ENCODE measurements around the gene THADA. TPM values are rescaled to one million over a fixed set of nuclear protein-coding genes. Genes with fewer than 3 reads are reported as not detected.

The THADA gene
- total RNA-seq, 4 donors from 2014 or later, result 49.9 to 90.2 (median 65.2) TPM

DNA sequence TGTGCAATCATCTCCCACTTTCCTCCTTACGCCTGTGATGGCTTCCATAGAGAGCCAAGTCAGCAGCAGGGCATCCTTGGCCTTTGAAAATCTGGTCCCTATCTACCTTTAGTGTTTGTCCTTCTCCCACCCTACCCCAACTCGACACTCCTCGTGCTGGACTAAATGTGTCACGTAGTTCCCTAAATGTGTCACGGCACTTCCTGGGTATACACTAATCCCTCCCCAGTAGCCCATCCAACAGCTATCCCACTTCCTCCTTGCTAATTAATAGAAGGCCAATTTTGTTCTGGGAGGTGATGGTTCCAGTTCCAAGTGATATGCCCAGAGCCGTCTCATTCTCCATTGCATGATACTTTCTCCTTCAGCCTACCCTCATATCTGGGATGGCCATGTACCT, 332.9 kb downstream of the THADA start:
- H3K27ac ChIP-seq, result peak overlapping the region in 1 of 3 donors; percentile 19
- no peaks in the 10 kb centered on the region for H3K36me3 ChIP-seq
- 91 to 97% methylated on average over 6 of the region's 6 CpGs for whole genome bisulfite sequencing, 2 donors
- TF ChIP-seq, protein P1, sequence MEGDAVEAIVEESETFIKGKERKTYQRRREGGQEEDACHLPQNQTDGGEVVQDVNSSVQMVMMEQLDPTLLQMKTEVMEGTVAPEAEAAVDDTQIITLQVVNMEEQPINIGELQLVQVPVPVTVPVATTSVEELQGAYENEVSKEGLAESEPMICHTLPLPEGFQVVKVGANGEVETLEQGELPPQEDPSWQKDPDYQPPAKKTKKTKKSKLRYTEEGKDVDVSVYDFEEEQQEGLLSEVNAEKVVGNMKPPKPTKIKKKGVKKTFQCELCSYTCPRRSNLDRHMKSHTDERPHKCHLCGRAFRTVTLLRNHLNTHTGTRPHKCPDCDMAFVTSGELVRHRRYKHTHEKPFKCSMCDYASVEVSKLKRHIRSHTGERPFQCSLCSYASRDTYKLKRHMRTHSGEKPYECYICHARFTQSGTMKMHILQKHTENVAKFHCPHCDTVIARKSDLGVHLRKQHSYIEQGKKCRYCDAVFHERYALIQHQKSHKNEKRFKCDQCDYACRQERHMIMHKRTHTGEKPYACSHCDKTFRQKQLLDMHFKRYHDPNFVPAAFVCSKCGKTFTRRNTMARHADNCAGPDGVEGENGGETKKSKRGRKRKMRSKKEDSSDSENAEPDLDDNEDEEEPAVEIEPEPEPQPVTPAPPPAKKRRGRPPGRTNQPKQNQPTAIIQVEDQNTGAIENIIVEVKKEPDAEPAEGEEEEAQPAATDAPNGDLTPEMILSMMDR (IDR thresholded peaks at IDR 0.05), result no peak
- TF ChIP-seq POLR2A (IDR thresholded peaks at IDR 0.05), result no peak
- H3K4me1 ChIP-seq, result peaks cover 45 to 47% of the 10 kb centered on the region in 2 donors
- no peaks in the 10 kb centered on the region for H3K27me3 ChIP-seq
- intact Hi-C loops (cut with DNase I), result no loop called here
- DNase-seq, result no peak
- no peak overlapping the region for H3K4me3 ChIP-seq (replicated peaks in 1 of 3)
- H3K9me3 ChIP-seq, result no peaks in the 10 kb centered on the region

DNA sequence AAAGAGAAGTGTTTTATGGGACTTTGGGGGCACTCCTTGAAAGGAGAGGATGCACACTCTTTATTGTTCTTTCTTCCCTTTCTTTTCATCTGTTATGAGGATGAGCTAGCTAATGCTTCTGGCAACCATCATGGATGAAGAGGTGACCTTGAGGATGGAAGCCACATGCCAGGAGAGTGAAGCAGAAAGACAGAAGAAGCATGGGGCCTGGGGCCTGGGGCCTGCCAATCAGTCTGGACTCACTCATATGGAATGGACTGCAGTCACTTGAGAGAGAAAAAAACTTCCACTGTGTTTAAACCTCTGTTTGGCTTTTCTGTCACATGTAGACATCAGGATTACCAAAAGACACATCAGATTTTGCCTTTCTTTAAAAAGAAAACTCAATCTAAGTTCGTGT, 333.6 kb downstream of the THADA start:
- intact Hi-C loops (cut with DNase I), result no loop called here
- H3K4me1 ChIP-seq, result peaks cover 43 to 47% of the 10 kb centered on the region in 2 donors
- H3K27ac ChIP-seq, result peak overlapping the region in 2 of 3 donors; percentile 19 to 21
- no peak for DNase-seq
- no peak overlapping the region for H3K4me3 ChIP-seq (replicated peaks in 1 of 3)
- TF ChIP-seq, protein P1 (IDR thresholded peaks at IDR 0.05), result no peak
- no peak for TF ChIP-seq POLR2A (IDR thresholded peaks at IDR 0.05)
- WGBS, 2 donors, result 88 to 89% methylated on average over 1 of the region's 1 CpG
- H3K27me3 ChIP-seq, result no peaks in the 10 kb centered on the region
- no peaks in the 10 kb centered on the region for H3K36me3 ChIP-seq
- H3K9me3 ChIP-seq, result no peaks in the 10 kb centered on the region

DNA sequence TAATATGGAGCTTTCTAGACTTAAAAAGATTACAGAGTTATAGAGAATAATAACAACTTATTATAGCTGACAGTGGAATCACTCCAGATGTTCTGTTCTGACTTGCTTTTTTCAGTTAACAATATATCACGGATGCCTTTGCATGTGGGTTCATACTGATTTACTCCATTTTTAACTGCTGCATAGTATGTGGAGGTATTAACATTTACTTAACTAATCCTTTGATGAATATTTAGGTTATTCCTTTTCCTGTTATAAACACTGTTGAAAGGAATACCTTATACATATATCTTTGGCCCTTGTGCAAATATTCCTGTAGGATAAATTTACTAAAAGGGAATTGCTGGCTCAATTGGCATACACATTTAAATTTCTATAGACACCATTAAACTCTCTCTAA, 336.3 kb downstream of the THADA start:
- Histone ChIP-seq H3K4me3 (replicated peaks in 1 of 3) (no peak overlapping the region), H3K27ac (peak overlapping the region in 1 of 3 donors; percentile 90), H3K4me1 (peaks cover 38 to 40% of the 10 kb centered on the region in 2 donors), H3K9me3 (no peaks in the 10 kb centered on the region), H3K27me3 (no peaks in the 10 kb centered on the region), H3K36me3 (no peaks in the 10 kb centered on the region)
- intact Hi-C loops (cut with DNase I), result no loop called here
- TF ChIP-seq, protein P1 (IDR thresholded peaks at IDR 0.05), result no peak
- TF ChIP-seq POLR2A (IDR thresholded peaks at IDR 0.05), result no peak
- 98 to 100% methylated on average over 1 of the region's 1 CpG for WGBS, 2 donors
- no peak for DNase-seq

DNA sequence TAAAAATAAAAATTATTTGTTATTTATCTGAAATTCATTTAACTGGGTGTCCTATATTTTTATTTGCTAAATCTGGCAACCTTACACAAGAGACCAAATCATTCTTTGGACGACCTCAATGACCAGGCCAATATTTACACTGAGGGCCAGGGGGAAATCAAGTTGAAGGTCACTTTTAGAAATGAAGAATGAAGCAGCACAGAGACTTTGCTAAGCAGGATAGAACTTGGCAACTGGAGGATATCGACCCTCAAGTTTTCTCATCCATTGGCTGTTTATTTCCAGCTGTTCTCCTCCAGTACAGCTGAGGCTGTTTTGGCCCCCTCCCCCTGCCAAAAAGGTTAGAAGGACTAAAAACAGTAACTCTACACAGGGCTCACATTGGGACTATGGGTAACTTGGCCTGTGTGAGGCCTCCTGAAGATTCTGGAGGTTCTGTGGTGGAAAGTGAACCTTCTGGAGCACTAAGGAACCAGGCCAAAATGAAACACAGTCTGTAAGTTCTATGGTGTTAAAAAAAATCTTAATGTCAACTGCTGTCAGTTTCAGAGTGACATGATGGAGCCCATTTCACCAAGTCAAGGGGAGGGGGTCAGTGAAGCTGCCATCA, 337.2 kb downstream of the THADA start:
- intact Hi-C loops (cut with DNase I), result no loop called here
- DNase-seq, result no peak
- Histone ChIP-seq H3K4me1 (peaks cover 38% of the 10 kb centered on the region in 2 donors), H3K27ac (peak overlapping the region; percentile 18 to 90 (median 59)), H3K4me3 (replicated peaks in 1 of 3) (no peak overlapping the region), H3K27me3 (no peaks in the 10 kb centered on the region), H3K36me3 (no peaks in the 10 kb centered on the region), H3K9me3 (no peaks in the 10 kb centered on the region)
- WGBS, 2 donors, result 84 to 85% methylated on average over 2 of the region's 2 CpGs
- TF ChIP-seq POLR2A (IDR thresholded peaks at IDR 0.05), result no peak
- TF ChIP-seq, protein P1 (IDR thresholded peaks at IDR 0.05), result no peak

DNA sequence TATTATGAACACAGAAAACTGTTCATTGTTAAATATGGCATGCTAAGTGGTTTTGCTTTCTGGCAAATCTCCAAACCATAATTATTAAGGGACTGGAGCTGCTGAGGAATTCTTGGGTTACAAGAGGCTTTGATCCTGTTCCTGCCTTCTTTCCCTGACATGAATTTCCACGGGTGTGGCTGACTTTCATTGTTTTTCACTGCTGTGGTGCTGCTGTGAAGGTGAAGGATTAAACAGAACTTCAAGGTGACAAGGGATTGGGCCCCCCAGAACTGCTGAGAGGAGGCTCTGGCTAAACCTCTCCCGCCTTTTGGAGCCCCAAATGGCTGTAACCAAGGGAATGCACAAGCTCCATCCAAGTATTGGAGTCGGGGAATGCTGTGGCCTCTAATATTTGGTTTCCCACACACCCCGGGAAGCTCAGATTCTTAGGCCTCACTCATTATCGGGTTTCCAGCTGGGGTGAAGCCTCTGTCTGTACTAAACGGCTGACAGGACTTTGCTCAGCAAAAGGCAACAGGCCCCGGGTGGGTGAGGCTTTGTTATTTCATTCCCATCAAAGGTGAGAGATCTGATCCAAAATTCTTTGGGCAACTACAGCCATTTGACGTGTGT, 340.4 kb downstream of the THADA start:
- DNase-seq, result no peak
- H3K27ac ChIP-seq, result peak overlapping the region; percentile 75 to 90 (median 79)
- peaks cover 48 to 49% of the 10 kb centered on the region in 2 donors for H3K4me1 ChIP-seq
- H3K4me3 ChIP-seq (replicated peaks in 1 of 3), result no peak overlapping the region
- intact Hi-C loops (cut with DNase I), result no loop called here
- WGBS, 2 donors, result 51 to 57% methylated on average over 8 of the region's 8 CpGs
- TF ChIP-seq, protein P1 (IDR thresholded peaks at IDR 0.05), result no peak
- peak in 1 of 2 donors; percentile 11 for TF ChIP-seq POLR2A (IDR thresholded peaks at IDR 0.05)
- H3K36me3 ChIP-seq, result no peaks in the 10 kb centered on the region
- H3K27me3 ChIP-seq, result no peaks in the 10 kb centered on the region
- no peaks in the 10 kb centered on the region for H3K9me3 ChIP-seq

Measured in thyroid gland (tissue), 4 donors.